ENCODE results near the gene BATF3. TPM values are rescaled to one million over a fixed set of nuclear protein-coding genes. Genes with fewer than 3 reads are reported as not detected.

The BATF3 gene
- total RNA-seq, 1 donor from 2014 or later, result 7.9 TPM

- Histone ChIP-seq H3K36me3 (no peaks in the 10 kb centered on the region), H3K9me3 (no peaks in the 10 kb centered on the region), H3K27ac (no peak overlapping the region), H3K4me3 (no peak overlapping the region), H3K4me1 (no peaks in the 10 kb centered on the region), H3K27me3 (no peaks in the 10 kb centered on the region)
- TF ChIP-seq POLR2AphosphoS5 (IDR thresholded peaks at IDR 0.05; ENCODE audit: insufficient read depth in 1 of 2, low read depth in 1 of 2), result no peak
- TF ChIP-seq CTCF (IDR thresholded peaks at IDR 0.05), result no peak
- TF ChIP-seq POLR2A (IDR thresholded peaks at IDR 0.05), result no peak
- intact Hi-C loops (cut with DNase I), result no loop called here
- peak in 1 of 2 donors; percentile 34 for DNase-seq (ENCODE audit: extremely low spot score in 2 of 2)
Observed at GRCh38 chr1:212648431-212648830, 51.2 kb downstream of the BATF3 start.

GRCh38 chr1:212647004-212647403, 52.6 kb downstream of the BATF3 start:
- H3K36me3 ChIP-seq, result no peaks in the 10 kb centered on the region
- no peaks in the 10 kb centered on the region for H3K27me3 ChIP-seq
- no peaks in the 10 kb centered on the region for H3K4me1 ChIP-seq
- no peak overlapping the region for H3K27ac ChIP-seq
- TF ChIP-seq POLR2A (IDR thresholded peaks at IDR 0.05) (no peak), CTCF (IDR thresholded peaks at IDR 0.05) (no peak), POLR2AphosphoS5 (IDR thresholded peaks at IDR 0.05; ENCODE audit: insufficient read depth in 1 of 2, low read depth in 1 of 2) (no peak)
- no peak for DNase-seq (ENCODE audit: extremely low spot score in 2 of 2)
- no peaks in the 10 kb centered on the region for H3K9me3 ChIP-seq
- intact Hi-C loops (cut with DNase I), result no loop called here
- H3K4me3 ChIP-seq, result no peak overlapping the region

- Histone ChIP-seq H3K4me1 (no peaks in the 10 kb centered on the region), H3K36me3 (no peaks in the 10 kb centered on the region), H3K27me3 (no peaks in the 10 kb centered on the region), H3K27ac (no peak overlapping the region), H3K9me3 (no peaks in the 10 kb centered on the region), H3K4me3 (no peak overlapping the region)
- intact Hi-C loops (cut with DNase I), result no loop called here
- DNase-seq (ENCODE audit: extremely low spot score in 2 of 2), result no peak
- TF ChIP-seq POLR2AphosphoS5 (IDR thresholded peaks at IDR 0.05; ENCODE audit: insufficient read depth in 1 of 2, low read depth in 1 of 2) (no peak), POLR2A (IDR thresholded peaks at IDR 0.05) (no peak), CTCF (IDR thresholded peaks at IDR 0.05) (no peak)
Observed at GRCh38 chr1:212646588-212646987, 53.1 kb downstream of the BATF3 start.

- no peak for DNase-seq (ENCODE audit: extremely low spot score in 2 of 2)
- Histone ChIP-seq H3K36me3 (no peaks in the 10 kb centered on the region), H3K9me3 (no peaks in the 10 kb centered on the region), H3K4me1 (no peaks in the 10 kb centered on the region), H3K27me3 (no peaks in the 10 kb centered on the region), H3K27ac (no peak overlapping the region), H3K4me3 (no peak overlapping the region)
- TF ChIP-seq CTCF (IDR thresholded peaks at IDR 0.05) (no peak), POLR2AphosphoS5 (IDR thresholded peaks at IDR 0.05; ENCODE audit: insufficient read depth in 1 of 2, low read depth in 1 of 2) (no peak), POLR2A (IDR thresholded peaks at IDR 0.05) (no peak)
- intact Hi-C loops (cut with DNase I), result no loop called here
Observed at GRCh38 chr1:212645546-212646543, 53.8 kb downstream of the BATF3 start.

Measured in vagina (tissue), 2 donors.